NCI-H2107 (cell line): ENCODE measurements around the gene CILP.
"Not testable (repeated sequence)": the region's sequence is repeated elsewhere in the genome, so short reads cannot be mapped to it uniquely, and the experiment has no call there.

ENCODE experiments used
- DNase-seq: peaks from one replicate; lab custom pipeline; 2025; lab: John Stamatoyannopoulos, UW

The CILP gene, protein sequence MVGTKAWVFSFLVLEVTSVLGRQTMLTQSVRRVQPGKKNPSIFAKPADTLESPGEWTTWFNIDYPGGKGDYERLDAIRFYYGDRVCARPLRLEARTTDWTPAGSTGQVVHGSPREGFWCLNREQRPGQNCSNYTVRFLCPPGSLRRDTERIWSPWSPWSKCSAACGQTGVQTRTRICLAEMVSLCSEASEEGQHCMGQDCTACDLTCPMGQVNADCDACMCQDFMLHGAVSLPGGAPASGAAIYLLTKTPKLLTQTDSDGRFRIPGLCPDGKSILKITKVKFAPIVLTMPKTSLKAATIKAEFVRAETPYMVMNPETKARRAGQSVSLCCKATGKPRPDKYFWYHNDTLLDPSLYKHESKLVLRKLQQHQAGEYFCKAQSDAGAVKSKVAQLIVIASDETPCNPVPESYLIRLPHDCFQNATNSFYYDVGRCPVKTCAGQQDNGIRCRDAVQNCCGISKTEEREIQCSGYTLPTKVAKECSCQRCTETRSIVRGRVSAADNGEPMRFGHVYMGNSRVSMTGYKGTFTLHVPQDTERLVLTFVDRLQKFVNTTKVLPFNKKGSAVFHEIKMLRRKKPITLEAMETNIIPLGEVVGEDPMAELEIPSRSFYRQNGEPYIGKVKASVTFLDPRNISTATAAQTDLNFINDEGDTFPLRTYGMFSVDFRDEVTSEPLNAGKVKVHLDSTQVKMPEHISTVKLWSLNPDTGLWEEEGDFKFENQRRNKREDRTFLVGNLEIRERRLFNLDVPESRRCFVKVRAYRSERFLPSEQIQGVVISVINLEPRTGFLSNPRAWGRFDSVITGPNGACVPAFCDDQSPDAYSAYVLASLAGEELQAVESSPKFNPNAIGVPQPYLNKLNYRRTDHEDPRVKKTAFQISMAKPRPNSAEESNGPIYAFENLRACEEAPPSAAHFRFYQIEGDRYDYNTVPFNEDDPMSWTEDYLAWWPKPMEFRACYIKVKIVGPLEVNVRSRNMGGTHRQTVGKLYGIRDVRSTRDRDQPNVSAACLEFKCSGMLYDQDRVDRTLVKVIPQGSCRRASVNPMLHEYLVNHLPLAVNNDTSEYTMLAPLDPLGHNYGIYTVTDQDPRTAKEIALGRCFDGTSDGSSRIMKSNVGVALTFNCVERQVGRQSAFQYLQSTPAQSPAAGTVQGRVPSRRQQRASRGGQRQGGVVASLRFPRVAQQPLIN

DNA sequence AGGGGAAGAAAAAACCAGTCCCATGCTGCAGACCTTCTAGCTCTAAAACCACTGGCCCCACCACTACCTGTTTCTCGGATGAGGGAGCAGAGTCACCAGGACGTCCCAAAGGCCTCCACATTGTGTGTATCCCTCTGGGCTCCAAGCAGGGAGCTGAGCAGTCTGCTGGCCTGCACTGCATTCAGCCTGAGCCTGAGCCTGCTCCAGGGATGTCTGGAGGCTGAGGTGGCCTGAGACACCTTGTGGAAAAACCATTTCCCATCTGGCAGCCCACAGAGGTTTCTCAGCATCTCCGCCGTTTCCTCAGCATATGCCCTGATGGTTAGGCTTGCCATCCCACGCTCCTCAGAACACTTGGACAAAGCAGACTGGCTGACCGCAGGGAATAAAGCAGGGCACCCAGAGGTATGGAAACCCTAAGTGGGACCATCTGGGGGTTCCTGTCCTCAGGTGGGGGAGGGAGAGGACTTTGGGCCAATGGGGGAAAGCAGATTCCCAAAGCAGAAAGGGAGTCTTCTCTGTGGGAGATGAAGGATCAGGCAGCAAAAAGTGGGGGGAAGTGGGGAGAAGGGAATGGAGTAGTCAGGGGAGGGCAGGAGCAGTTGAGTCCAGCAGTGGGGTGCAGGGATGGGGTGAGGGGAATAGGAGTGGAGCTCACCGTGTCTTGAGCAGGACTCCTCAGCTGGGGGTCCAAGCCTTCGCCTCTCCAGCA is at the start of gene CILP:
Gene CILP (minus strand): TSS at position 704 of the 712 bp plus-strand sequence. CDS start 1,718 bp downstream, outside the sequence.
- no peak for DNase-seq

DNA sequence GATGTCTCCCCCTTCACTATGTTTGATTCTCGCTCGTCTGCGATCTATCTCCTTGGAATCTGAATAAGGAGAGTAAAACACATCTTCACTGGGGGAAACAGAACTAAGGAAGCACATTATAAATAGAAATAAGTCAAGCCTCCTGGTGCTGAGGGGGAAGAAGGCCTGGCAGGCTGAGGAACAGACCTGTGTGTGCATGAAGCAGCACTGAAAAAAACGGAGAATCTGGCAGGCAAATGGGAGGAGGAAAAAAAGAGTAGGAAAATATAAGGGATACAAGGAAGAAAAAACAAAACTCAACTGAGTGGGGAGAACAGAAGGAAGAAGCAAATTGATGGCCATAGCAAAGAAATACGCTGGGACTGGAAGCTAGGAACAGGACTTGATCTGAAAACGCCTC is 49.7 kb upstream of the CILP start:
- no peak for DNase-seq

DNA sequence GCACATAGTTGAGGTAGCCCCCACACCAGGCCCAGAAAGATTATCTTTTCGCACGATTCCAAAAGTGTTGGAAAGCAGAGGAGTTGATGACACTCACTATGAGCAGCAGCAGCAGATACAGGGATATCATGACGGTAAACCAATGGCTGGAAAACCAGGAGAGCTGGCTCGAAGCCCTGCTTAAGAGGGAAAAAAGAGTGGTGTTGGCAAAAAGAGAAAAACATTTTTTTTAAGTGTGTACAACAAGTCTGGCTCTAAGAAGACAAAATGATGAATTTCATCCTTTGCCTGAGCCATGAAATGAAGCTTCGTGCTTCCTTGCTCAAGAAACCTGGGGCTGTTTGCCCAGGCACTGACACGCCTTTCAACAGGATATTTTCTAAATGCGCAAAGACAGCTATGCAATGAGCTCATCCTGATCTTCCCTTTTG is 48.1 kb upstream of the CILP start:
- DNase-seq = no peak

DNA sequence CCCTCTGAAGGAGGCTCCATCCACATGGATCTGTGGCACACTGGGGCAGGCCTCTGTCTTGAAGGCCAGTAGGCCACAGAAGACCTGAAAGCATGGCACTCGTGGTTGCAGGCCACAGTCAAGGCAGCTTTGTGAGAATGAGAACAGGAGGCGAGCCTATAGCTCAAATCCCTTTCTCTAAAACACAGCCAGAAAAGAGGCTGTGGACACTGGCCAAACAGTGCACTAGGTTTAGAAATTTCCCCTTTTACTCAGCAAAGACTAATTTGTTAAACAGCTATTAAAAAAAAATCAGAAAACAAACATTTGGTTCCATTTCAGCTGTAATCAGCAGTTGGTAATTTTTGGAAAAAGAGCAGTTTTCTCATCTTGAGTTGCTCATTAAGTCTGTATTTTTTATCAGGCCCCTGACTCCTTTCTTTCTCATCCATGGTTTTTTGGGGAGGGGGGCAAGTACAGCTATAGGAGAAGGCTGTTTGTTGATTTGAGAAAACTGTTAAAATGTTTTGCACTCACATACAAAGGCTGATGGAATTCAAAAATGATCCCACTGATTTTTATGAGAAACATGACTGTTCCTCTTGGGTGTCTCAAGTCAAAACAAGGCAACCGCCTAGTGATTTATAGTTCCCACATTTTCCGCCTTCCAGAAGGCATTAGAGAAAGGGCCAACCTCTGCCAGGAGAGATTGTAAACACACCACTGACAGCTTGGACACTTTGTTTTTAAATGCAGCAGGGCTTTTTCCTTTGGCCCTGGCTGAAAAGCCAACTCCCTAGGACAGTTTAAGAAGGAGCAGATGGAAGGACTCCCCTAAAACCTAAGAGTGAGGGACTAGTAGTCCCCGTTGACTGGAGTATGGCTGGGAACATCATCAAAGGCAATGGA is 47.3 kb upstream of the CILP start:
- DNase-seq = no peak

DNA sequence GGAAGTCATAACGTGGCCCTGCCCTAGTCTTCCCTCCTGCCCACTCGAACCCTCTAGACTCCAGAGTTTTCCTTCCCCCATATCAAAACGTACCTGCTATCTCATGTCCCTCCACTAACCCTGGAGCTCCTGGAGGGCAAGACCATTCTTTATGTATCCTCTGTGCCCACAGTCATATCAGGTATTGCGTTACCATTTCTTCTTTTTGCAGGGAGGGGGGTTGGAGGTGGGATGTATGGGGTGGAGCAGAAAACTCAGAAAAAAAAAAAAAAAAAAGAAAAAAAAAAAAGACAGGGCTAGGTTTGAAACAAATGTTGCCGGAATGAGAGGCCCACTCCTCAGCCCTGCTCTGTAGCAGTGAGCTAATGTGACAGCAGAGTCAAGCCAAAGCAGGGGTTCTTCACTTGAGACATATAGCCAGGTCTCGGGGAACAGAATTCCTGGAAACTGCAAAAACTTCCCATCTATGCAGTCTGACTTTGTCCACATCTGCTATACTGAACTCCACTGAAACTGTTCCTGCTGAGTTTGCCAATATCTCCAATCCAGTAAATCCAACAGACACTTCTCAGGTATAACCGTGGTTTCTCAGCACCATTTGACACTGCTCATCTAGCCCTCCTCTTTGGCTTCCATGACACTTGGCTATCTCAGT is 44.3 kb upstream of the CILP start:
- no peak for DNase-seq

DNA sequence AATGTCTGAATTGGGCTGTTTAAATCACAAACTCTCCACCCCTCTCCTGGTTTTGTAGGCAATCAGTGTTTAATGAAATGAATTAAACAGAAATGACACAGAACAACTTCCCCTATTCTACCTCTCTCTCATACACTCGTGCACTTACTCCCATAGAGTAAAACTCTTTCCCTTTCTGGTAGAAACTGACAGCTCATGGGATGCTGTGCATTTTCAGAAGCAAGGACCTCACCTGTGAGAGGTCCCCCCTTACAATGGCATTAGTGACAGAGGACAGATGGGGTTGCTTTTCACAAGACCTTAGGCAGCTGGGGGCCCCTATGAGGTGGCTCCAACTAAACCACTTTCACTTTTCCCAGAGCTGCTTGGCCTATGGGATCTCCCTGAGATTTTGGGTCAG is 43.5 kb upstream of the CILP start:
- no peak for DNase-seq

DNA sequence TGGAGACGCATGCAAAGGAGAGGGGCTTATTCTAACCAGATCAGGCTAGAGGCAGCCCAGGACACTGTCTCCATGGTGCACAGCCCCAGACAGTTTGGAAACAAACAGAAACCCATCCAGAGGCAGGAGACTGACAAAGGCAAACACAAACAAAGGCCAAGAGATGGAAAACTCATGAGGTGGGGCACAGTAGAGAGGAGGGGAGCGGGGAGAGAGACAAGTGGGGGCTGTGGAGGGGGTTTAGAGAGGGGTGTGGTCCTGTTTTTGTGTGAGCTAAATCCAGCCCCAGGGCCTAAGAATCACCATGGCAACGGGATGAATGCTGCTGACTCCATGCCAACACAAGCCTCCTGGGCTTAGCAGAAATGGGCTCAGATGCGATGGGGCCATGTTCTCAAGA is 43.1 kb upstream of the CILP start:
- DNase-seq = no peak

DNA sequence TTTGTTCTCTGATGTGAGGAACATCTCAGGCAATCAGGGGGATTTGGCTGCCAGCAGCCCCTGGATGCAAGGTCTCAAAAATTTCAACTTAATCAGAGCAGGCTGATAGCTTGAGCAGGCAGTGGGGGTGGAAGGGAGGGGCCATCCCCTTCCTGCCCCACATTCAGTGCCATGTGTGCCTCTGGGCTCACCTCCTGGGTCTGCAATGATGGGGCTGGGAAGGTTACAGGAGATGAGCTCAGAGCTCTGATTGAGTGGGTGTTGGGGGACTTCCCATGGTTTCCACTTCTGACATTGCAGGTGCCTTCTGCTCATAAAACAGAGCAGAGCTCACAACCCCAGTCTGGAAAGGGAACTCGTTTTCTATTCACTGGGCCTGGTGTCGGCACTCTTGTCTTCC is 38.4 kb upstream of the CILP start:
- DNase-seq = no peak

DNA sequence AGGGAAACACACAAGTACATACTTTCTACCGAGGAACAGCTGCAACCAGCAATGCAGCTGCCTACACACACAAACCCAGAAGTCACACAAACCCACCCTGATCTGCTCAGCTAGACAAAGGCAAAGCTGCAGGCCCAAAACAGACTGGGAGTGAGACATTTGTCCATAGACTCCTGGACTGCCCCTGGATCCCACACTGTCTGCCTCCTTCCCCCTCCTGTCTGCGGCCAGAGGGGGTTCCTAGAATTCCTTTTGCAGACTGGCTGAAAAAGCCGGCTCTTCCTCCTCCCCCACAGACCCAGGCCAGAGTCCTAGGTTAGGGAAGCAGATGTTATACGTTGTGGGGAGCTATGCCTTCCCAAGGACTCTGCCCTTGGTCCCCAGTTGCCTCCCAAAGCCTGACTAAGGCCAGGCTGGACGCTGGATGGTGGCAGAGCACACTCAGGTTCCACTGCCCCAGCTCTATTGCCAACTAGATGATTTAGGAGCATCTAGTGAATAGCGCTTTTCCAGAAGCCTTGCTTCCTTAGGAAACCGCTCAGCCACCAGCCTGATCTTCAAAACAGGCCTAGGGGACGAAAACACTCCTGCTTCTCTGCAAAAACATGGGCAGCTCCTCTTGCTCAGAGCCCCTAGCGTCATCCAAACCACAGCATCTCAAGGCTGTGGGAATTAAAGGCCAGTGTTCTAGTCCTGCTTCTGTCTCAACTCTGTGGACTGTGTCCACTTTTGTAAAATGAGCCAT is 37.4 kb upstream of the CILP start:
- DNase-seq = no peak

DNA sequence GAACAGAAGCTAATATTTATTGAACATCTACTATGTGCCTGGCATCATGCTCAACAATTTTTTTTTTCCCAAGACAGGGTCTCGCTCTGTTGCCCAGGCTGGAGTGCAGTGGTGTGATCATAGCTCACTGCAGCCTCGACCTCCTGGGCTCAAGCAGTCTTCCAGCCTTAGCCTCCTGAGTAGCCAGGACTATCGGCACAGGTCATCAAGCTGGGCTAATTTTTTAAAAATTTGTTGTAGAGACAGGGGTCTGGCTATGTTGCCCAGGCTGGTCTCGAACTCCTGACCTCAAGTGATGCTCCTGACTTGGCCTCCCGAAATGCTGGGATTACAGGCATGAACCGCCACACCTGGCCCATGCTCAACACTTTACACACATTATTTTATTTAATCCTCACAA is 35.7 kb upstream of the CILP start:
- DNase-seq = no peak

DNA sequence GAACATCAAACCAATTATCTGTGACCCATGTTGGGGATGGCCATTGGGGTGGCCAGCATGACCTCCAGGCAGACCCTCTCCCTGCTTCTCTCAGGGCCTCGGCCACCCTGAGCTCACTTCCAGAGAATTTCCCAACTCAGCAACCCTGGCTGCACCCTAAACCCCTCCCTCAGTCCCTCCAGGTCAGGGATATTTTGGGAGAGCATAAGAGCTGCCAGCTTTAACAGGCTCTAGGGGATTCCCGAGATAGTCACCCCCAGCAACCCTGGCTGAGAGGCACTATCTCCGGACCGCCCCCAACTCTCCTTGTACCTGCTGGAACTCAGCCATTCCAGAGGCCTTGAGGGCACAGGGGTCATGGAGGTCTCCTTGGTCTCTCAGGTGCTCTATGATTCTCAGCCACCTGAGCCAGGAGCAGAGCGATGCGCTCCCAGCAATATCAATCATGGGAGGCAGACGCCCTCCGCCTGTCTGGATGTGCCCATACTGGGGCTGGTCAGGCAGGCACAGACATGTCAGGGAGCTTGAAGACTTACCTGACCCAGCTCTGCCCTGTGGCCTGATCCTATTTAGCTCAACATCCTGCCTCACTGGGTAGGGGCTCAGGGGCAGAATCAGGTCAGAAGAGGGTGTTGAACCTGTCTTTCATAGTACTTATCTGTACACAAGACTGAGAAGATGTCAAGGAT is 34.9 kb upstream of the CILP start:
- DNase-seq = no peak

DNA sequence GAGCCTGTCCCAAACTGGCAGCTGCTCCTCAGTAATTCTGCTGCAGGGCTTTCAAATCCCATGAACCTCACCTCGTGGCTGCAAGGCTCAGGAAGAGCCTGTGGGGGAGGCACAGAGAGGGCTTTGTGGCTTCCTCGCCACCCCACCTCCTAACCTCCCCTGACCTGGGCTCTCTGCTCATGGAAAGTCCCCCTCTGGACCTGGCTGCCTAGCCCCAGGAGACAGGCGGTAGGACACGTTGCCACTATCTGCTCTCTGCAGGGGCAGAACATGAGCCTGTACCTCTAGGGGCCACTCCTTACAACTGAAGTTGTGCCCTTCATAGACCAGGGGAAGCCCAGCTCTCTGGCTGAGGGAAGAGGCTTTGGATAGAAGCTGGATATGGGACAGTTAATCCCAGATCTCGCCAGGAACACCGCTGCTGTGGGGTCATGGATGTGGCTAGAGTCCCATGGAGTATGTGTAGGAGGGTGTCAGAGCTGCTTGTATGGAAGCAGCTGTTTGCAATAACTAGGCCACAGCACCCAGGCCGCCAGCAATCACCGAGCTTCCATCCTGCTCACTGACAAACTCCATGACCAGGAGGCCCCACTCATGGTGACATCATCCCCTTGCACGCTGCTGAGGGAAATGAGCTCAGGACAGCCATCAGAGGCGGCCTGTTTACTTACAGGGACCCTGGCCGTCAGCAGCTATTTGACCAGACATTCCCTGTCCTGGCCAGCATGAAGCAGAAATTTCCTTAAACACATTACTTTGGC is 34.0 kb upstream of the CILP start:
- no peak for DNase-seq

DNA sequence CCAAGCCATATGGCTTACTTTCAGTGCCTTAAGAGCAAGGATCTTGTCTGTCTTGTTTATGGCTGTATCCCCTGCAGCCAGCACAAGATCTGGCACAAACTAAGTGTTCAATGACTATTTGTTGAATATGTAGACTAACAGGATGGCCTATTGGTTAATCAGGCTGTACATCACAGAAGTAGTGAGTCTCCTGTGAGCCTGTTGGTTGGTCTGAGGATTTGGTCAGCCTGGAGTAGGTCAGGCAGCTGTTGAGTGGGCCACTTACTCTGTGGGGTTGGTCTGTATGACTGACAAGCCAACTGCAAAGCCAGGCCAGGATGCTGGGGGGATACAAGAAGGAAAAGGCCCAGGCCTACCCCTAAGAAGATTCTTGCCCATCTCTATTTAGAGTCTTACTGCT is 33.4 kb upstream of the CILP start:
- DNase-seq = no peak

DNA sequence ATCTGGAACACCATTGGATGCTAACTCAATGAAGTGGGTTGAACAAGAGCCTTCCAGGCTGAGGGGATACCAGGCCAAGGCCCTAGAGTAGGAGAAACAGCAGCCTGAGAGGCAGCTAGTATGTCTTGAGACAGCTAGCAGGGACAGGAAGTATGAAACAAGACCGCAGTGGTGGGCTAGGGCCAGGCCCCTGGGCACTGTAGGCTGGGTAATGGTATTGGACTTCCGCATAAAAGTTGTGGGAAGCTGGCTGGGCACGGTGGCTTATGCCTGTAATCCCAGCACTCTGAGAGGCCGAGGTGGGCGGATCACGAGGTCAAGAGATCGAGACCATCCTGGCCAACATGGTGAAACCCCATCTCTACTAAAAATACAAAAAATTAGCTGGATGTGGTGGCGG is 25.2 kb upstream of the CILP start:
- DNase-seq = not testable (repeated sequence)

DNA sequence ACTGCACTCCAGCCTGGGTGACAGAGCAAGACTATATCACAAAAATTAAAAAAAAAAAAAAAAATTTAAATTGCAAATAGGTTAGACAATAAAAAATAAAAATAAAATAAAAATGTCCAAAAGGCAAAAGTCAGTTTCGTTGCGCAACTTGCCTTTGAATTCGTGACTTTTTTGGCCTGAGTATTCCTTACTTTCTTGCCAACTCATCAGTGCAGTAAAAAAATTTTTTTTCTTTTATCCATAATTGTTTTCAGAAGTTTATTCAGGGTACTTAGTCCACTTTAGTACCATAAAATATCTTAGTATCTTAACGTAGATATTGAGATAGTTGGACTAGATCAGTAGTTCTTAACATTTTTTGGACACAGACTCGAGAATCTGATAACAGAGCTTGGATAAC is 22.4 kb upstream of the CILP start:
- DNase-seq = no peak

DNA sequence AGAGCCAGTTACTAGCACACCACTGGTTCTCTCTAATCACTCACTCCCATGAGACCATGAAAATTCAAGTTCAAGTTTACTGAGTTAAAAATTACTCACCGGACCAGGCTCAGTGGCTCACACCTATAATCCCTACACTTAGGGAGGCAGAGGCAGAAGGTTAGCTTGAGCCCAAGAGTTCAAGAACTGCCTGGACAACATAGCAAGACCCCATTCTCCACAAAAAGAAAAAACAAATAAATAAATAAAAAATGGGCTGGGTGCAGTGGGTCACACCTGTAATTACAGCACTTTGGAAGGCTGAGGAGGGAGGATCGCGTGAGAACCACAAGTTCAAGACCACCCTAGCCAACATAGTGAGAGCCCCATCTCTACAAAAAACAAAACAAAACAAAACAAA is 21.2 kb upstream of the CILP start:
- DNase-seq = no peak

DNA sequence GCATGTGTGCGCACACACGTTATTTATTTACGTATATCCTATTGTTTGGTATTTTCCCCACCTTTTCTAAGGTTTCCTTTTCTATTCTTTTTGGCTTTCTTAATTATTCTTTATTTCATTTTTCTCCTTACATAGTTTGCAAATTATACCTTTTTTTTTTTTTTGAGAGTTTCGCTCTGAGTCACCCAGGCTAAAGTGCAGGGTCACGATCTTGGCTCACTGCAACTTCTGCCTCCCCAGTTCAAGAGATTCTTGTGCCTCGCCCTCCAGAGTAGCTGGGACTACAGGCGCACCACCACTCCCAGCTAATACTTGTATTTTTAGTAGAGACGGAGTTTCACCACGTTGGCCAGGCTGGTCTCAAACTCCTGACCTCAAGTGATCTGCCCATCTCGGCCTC is 20.0 kb upstream of the CILP start:
- no peak for DNase-seq

DNA sequence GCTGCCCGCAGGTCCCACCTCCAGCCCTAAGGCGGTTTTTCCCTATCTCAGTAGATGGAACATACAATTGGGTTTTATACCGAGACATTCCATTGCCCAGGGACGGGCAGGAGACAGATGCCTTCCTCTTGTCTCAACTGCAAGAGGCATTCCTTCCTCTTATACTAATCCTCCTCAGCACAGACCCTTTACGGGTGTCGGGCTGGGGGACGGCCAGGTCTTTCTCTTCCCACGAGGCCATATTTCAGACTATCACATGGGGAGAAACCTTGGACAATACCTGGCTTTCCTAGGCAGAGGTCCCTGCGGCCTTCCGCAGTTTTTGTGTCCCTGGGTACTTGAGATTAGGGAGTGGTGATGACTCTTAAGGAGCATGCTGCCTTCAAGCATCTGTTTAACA is 15.6 kb upstream of the CILP start:
- DNase-seq = not testable (repeated sequence)
